Lung microvascular endothelial cell (primary cell): ENCODE data around the gene TBX1. TPM values are rescaled to one million over a fixed set of nuclear protein-coding genes. Genes with fewer than 3 reads are reported as not detected.

ENCODE experiments used
- DNase-seq, 2 donors: peaks; one replicate each; pipeline versions ENCODE4 v3.0.0 to v3.0.0-alpha.2; 2010; ENCODE audit warnings: low read depth in 2 of 2
- total RNA-seq: library from RNA; depleted of rRNA; stranded (reverse); fragments of >200 nt; gene quantifications from 2 replicates; pipeline ENCODE4 v1.2.1, GENCODE V29; 2014

The TBX1 gene
- total RNA-seq, 1 donor from 2014 or later = 74.2 TPM

- no peak for DNase-seq
Measured at GRCh38 chr22:19737846-19738663, 22.5 kb upstream of the TBX1 start.

- DNase-seq = no peak
Measured at GRCh38 chr22:19738664-19739447, 21.7 kb upstream of the TBX1 start.

GRCh38 chr22:19739448-19739895 is 21.1 kb upstream of the TBX1 start:
- no peak for DNase-seq

- no peak for DNase-seq
Measured at GRCh38 chr22:19739911-19740449, 20.6 kb upstream of the TBX1 start.

GRCh38 chr22:19740586-19740985 is 20.0 kb upstream of the TBX1 start:
- no peak for DNase-seq

- DNase-seq = no peak
Measured at GRCh38 chr22:19741053-19741452, 19.5 kb upstream of the TBX1 start.

- no peak for DNase-seq
Measured at GRCh38 chr22:19742160-19743066, 18.2 kb upstream of the TBX1 start.

- DNase-seq = no peak
Measured at GRCh38 chr22:19743081-19743480, 17.5 kb upstream of the TBX1 start.

GRCh38 chr22:19743651-19744050 is 16.9 kb upstream of the TBX1 start:
- no peak for DNase-seq

- no peak for DNase-seq
Measured at GRCh38 chr22:19744350-19745006, 16.1 kb upstream of the TBX1 start.

GRCh38 chr22:19745155-19746101 is 15.2 kb upstream of the TBX1 start:
- no peak for DNase-seq

GRCh38 chr22:19746726-19747125 is 13.9 kb upstream of the TBX1 start:
- no peak for DNase-seq

GRCh38 chr22:19747551-19747950 is 13.0 kb upstream of the TBX1 start:
- DNase-seq = no peak

- DNase-seq = no peak
Measured at GRCh38 chr22:19748139-19748538, 12.4 kb upstream of the TBX1 start.

- no peak for DNase-seq
Measured at GRCh38 chr22:19748991-19749664, 11.4 kb upstream of the TBX1 start.

- DNase-seq = no peak
Measured at GRCh38 chr22:19749876-19750275, 10.7 kb upstream of the TBX1 start.

GRCh38 chr22:19750507-19751490 is 9.8 kb upstream of the TBX1 start:
- DNase-seq = no peak
